ENCODE data around the gene CEP131.
"Not testable (repeated sequence)": the region's sequence is repeated elsewhere in the genome, so short reads cannot be mapped to it uniquely, and the experiment has no call there.

Gene CEP131

DNA sequence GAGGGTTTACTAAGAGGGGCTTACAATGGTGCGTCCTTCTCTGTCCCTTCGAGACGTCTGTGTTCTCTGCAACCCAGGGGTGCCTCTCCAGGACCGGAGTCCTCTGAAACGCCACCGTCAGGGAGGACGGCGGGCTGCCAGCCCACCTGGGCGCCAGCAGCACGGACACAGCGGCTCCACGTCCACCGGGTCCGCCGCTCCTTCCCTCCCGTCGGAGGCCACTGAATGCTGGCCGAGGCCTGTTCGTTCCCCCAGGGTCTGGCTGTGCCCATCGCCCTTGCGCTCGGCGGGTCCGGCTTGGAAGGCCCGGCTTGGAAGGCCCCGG, 15.7 kb upstream of the CEP131 start:
- DNase-seq = peak; percentile 14

DNA sequence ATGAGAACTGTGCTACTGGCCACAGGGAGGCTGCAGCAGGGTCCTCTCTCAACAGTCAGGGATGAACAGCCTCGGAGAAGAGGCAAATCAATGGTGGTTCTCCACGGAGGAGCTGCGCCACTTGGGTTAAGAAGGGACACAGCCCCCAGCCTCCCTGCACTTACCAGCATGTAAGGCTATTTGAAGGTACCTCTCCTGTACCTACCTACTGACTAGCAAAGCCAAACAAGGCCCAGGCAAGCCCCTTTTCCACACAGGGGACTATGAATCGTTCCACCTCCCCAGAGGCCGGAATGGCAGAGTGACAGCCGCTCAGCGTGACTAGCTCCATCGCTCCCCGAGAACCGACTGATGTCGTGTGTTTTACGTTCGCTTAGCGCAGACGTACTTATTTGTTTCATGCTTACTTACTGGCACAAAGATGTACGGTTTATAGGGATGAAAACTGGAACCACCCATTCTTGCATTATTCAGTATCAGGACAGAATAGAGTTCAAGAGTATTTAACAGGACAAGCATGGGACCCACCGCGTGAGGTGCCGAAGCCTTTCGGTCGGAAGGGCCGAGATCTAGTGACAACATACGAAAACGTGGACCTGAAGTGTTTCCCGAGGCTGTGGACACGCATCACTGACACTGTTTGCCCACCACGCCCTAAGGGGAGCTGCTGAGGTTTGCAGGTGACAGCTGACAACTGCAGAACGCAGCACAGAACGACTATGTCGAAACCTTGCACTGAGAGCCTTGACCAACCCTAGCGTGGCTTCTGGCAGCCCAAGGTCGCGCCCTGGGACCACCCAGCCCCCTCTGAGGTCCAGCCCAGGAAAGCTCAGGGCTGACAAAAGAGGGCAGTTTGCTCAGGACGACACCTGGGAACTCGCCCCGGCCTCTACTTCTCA, 15.1 kb upstream of the CEP131 start:
- DNase-seq = no peak

DNA sequence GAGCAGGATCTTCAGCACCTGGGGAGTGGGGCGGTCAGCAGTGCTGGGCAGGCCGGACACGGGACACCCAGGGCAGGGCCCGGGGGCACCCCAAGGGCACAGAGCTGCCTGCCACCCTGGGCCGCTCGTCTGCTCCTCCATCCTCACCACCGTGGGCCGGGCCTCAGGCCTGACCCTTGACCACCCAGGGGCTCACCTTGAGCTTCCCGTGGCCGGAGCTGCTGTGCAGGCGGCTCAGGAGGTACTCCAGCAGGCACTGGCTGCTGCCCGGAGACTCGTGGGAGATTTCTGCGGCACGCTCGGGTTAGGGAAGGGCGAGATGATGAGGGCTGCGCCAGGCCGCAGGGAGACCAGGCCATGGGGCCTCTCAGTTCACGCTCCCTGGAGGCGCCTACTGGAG, 14.0 kb upstream of the CEP131 start:
- DNase-seq = no peak

GRCh38 chr17:81235822-81236740, 13.3 kb upstream of the CEP131 start:
- no peak for DNase-seq

DNA sequence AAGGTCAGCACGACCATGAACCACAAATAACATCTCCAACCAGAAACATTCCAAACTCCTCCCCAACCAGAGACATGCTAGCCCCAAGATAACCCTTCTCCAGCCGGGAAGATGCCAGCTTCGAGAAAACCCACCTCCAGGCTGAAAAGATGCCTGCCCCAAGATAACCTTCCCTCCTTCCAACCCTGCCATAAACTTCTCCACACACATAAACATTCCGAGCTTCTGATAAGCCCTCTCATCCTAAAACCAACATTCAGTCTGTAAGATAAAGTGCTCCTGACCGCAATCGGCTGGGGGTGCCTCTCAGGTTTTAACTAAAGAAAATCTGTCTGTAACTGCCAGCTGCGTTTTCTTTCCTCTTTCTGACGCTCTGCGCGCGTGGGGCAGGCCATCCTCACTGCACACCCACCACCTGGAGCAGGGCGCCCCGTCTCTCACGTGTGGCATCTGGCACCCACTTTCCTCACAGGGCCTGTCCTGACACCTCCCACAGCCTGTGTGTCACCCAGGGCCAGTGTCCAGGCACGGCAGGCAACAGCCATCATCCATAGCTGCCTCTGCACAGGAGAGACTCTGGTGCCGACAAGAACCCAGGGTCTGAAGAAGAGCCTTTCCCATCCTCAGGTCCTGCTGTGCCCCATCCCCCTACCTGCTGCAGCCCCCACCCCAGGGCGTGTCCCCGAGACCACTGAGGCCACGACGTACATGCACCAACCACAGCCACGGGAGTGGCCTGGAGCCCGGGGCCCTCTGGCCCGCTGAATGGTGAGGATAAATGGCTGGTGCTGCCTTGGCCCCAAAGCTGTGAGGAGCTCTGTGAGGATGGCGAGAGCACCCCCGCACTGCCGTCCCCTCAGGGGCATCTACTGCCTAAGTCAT, 12.4 kb upstream of the CEP131 start:
- no peak for DNase-seq

- no peak for DNase-seq
These were observed 11.7 kb upstream of the CEP131 start for GRCh38 chr17:81234506-81234855.

DNA sequence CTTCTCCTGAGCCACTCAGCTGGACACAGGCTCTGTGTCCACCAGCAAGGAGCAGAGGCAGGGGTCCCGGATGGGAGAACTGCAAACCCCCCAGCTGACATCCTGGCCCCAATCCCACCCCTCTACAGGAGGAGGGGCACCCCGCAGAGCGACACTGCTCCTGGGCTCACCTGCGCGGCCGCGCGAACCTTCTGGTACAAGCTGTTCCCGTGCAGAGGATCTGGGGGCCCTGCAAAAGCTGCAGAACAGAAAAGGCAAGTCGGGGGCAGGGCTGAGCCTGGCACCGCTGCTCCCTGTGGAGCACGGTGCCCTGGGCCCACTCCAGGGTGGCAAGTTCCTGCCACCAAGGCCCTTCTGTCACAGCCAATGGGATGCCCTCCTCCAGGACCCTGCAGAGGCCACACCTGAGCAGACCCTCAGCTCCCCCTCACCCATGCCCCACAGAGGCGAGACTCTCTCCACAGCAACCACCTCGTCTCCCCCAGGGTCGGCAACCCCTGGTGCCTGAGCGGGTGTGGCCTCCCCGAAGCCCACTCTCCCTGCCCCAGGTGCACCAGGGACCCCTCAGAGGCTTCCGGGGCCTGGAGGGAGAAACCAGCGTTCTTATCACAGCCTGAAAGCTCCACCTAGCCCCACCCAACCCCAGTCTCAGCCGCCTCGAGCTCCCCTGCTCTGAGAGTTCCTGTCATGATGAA, 11.2 kb upstream of the CEP131 start:
- DNase-seq = no peak

DNA sequence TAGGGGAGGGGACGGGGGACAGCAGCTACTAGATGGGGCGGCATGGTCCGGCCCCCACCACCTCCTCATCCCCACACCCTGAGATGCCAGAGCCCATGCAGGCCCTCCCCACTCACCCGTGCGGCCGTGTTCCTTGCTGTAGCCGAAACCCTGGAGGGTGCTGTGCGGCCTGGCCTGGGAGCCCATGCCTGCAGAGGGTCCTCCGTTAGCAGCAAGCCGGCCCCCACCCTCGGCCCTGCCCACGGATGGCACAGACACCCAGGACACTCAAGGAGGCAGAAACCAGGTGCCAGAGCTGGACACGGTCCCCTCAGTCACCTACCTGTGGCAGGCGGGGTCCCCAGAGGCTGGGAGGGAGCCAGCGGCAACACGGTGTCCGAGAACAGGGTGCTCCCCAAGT, 10.6 kb upstream of the CEP131 start:
- no peak for DNase-seq

GRCh38 chr17:81232616-81233241, 10.0 kb upstream of the CEP131 start:
- no peak for DNase-seq

DNA sequence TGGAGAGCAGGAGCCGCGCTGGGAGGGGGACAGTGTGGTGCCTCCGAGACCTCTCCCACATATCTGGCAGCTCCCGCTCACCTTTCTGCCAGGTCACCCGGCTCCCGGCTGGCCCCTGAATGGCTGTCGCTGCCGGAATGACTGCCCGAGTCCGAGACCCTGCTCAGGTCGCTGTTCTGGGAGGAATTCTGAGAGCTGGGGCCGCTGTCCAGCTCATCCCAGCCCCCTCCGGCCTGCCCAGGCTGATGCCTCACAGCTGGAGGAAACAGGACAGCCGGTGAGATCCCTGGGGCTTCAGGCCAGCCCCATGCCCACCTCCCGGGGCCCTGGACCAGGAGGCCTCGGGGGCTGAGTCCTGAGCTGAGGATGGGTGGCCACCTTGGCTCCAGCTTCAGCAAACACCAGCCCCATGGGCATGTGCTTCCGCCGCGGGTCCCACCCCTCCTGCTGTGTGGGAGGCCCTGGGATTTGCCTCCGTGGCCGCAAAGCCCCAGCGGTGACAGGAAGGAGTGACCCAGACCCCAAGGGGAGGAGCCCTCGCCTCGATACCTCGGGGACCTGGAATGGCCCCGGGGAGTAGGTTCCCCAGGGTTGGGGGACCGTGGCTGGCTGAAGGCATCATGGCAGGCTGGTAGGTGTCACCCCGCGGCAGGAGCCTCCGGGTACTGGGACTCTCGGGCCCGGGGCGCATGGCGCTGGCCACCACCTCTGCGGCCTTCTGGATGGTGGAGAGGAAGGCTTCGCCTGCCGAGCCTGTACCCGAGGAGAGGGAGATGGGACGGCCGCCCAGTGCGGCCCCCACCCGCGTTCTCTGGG, 9.2 kb upstream of the CEP131 start:
- DNase-seq = no peak

DNA sequence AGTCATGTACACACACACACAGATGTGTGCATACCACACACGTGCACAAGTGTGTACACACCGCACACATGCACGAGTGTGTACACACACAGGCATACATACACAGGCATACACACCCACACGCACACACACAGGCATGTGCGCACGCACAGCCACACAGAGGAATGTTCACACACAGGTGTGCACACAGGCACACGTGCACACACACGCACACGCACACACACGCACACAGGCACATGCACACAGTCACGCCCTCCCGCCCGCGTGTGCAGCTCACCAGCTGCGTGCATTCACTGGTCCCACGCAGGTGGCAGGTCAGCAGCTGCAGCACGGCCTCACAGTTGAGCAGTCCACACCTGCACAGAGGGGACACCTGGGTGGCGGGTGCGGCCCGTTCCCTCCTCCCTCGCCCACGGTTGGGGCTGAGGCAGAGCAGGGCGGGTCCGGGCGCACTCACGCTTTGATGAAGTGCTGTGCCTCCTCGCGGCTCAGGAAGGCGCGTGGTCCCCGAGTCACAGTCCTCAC, 8.4 kb upstream of the CEP131 start:
- no peak for DNase-seq

DNA sequence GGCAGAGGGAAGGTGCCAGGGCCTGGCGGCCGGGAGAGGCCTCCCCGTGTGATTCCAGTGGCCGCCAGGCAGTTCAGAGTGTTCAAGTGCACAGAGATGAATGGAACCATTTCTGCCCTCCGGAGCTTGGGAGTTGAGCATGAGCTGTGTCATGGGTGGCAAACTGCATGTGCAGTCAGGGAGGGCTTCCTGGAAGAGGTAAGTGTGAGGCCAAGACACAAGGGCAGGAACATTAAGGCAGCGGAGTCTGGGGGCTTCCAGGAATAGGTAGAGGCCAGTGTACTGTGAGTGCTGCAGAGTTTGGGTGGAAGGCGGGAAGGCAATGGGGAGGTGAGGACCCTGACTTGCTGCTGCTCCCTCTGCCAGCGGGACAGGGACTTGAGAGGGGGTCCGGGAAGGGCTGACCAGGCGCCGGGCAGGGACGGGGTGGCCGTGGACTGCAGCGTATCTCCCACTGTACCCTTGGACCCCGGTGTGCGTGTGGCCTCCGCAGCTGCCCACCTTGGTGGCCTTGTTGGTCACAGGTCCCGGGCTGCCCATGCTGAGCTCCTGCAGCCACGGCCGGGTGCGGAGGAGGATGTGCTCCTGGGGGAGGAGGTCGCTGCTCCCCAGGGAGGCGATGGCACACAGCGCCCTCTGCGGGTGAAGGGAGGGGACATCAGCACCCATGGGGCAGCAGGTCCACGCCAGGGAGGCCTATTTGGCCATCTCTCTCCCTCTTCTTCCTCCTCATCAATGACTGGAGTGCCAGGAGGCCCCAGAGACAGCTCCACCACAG, 7.5 kb upstream of the CEP131 start:
- DNase-seq = no peak

DNA sequence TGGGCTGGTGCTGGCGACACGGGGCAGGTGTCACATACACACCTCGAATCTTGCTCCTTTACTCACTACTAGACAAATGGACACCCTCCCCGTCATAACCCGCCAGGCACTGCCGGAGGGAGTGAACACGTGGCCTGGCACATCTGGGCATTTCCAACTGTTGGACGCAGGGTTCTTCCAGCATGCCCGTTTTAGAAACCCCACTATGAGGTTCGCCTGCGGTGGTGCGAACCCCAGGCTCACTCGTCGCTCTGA, 6.8 kb upstream of the CEP131 start:
- DNase-seq = no peak

DNA sequence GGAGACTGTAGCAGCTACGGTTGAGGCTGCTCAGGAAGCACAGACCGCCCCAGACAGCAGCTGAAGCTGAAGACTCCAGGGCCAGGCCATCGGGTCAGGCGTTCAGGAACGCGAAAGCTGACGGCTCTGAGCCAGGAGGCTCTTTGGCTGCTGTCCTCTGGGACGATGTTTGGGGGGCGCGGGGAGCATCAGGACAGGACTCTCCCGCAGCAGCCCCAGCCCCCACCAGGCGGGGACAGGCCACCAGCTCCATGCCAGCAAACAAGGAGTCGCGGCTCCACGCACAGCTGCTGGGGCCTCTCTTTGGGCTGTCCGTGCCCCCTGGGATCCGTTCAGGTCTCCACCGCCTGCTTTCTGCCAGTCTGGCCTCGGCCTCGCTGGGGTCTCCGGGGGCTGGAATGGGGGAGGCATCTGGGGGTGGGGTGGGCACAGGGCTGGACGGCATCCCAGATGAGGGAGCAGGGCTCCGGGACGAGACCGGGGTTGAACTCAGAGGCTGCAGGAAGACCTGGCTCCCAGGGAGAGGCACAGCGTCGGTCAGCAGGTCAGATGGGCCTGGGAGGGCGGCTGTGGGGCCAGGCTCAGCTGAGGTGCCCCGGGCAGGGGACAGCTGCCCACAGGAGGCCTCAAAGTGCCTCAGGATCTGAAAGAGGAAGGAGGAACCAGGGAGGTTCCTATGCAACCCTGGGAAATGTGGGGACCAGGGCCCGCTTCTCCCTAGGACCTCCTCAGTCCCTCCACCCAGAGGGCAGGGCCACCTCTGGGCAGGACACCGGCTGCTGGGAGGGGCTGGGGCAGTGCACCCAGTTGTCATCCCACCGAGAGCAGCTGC, 6.3 kb upstream of the CEP131 start:
- DNase-seq = no peak

GRCh38 chr17:81228420-81228819, 5.7 kb upstream of the CEP131 start:
- DNase-seq = no peak

DNA sequence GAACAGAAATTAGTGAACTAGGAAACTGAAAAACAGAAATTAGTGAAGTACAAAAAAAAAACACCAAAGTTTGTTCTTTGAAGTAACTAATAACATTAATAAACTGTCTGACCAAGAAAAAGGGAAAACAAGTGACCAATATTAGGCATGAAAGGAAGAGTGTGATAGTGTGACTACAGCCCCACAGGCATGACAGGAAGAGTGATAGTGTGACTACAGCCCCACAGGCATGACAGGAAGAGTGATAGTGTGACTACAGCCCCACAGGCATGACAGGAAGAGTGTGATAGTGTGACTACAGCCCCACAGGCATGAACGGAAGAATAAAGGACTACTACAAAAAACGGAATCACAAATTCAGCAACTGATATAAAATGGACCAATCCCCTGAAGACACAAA, 4.9 kb upstream of the CEP131 start:
- not testable (repeated sequence) for DNase-seq

DNA sequence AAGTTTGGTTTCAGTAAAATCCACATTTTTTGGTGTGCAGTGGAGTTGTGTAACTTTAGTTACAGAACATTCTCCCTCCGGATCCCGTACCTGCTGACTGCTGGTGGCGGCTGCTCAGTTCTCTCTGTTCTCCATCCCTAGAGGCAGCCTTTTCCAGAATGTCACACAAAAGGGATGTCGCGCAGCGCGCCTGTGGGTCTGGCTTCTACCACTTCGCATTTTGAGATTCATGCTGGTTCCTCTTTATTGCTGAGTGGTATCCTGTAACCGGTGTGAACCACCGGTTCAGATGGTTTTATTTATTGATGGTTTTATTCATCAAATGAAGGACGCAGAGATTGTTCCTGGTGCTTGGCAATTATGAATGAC, 981 bp upstream of the CEP131 start:
- peak; percentile 14 for DNase-seq

DNA sequence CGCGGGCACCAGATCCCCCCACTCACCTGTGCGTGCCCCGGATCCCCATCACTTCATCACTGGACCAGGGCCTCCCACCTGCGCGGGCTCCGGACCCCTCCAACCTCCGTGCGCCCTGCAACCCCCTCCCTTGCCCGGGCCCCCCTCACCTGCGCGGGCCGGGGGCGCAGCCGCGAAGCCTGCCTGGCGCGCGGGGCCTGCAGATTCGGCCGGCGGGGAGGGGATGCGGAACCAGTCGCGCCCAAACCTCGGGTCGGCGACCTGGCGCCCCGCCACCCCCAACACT, 202 bp downstream of the CEP131 start:
- DNase-seq = no peak

- DNase-seq = no peak
These were observed 734 bp downstream of the CEP131 start for GRCh38 chr17:81221842-81222619.
